ENCODE data around the gene GLT8D1.
"Not testable (repeated sequence)": the region's sequence is repeated elsewhere in the genome, so short reads cannot be mapped to it uniquely, and the experiment has no call there.

GLT8D1 gene

DNA sequence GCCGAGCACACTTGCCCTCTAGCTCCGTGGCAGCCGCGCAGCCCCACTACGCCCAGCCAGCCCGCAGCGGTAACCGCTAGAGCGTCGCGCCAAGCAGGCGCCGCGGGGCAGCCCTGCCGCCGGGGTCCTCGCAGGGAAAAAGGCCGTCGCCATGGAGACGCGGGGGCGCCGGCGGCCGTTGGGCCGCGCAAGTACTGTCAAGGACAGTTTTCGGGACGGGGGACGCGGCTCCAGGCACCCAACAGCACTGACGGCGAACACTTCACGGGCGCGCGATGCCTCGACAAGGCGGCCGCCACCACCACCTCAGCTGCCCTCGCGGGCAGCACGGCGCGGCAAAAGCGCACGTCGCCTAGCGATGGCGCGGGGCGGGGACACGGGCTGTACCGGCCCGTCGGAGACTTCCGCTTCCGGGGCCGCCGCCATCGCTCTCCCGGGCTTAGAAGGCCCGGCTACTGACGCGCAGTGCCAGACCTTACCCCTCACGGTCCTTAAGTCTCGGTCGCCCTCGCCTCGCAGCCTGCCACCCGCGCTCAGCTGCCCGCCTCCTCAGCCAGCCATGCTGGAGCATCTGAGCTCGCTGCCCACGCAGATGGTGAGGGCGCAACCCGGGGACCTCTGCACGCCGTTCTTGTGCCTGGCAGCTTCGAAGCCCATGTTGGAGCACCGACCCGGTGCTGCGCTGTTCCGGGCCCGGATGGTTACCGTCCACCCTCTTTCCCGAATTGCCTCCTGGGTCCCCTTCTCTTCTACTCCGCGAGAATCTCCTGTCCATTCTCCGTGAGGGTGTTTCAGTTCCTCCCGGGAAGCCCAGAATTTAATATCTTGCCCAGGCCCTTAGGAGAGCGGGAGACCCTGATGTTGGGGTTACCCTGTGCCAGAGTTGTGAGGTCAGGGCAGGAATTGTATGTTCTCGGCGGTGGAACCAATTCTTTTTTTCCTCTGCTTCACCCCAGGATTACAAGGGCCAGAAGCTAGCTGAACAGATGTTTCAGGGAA, at the start of gene GLT8D1, which contains the start of gene SPCS1:
Gene GLT8D1 (minus strand): TSS at position 104 of the 999 bp plus-strand sequence. CDS start 5,331 bp downstream, outside the sequence.
Gene SPCS1 (plus strand): TSS at position 419 of the 999 bp plus-strand sequence. CDS start 141 bp downstream, at position 560.
- DNase-seq (ENCODE audit: low spot score), result peak; percentile 78

DNA sequence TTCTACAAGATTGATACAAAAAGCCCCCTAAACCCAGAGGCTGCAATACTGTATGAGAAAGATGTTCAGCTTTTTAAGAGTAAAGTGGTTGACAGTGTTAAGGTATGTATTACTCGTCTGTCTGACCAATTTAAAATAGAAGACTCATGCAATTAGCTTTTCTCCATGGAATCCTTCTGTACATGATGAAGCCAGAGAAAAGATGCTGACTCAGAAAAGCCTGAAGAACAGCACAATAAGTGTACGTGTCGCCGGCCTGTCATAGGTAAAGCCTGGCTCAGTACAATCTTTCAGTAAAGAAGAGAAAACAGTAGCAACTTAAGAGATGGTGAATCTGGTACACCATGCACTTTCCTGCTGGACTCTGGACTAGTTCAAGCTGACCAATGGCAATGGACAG, 48.8 kb upstream of the GLT8D1 start:
- DNase-seq (ENCODE audit: low spot score), result no peak

- DNase-seq (ENCODE audit: low spot score), result no peak
Observed at GRCh38 chr3:52752045-52752660, 46.6 kb upstream of the GLT8D1 start.

DNA sequence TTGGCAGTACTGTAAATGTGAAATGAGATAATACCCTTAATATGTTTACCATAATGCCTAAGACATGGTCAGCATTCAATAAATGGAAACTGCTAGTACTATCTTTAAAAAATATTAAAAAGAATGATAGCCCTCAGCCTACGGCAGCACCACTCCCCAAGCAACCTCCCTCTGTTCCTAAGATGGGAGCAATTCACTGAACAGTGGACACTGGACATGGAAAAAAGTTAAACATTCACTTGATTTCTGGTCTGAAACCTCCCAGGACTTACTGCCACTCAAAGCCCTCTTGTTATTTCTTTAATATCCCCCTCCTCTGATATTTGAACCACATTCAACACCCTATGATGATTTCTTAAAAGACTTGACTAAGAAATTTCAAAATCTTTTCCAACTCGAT, 38.1 kb upstream of the GLT8D1 start:
- DNase-seq (ENCODE audit: low spot score), result no peak

GRCh38 chr3:52743152-52743551, 37.6 kb upstream of the GLT8D1 start:
- DNase-seq (ENCODE audit: low spot score), result no peak

GRCh38 chr3:52742418-52743041, 36.9 kb upstream of the GLT8D1 start:
- peak; percentile 16 for DNase-seq (ENCODE audit: low spot score)

- no peak for DNase-seq (ENCODE audit: low spot score)
Observed at GRCh38 chr3:52739730-52740129, 34.1 kb upstream of the GLT8D1 start.

GRCh38 chr3:52733256-52733891, 27.8 kb upstream of the GLT8D1 start:
- DNase-seq (ENCODE audit: low spot score), result no peak

DNA sequence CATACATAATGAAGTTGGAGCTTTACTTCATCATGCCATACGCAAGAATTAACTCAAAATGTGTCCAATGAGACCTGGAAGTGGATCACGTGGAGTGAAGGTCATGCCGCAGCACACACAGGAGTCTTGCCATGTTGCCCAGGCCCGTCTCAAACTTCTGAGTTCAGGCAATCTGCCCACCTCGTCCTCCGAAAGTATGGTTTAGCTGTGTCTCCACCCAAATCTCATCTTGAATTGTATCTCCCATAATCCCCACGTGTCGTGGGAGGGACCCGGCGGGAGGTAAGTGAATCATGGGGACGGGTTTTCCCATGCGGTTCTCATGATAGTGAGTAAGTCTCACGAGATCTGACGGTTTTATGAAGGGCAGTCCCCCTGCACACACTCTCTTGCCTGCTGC, 26.0 kb upstream of the GLT8D1 start:
- no peak for DNase-seq (ENCODE audit: low spot score)

DNA sequence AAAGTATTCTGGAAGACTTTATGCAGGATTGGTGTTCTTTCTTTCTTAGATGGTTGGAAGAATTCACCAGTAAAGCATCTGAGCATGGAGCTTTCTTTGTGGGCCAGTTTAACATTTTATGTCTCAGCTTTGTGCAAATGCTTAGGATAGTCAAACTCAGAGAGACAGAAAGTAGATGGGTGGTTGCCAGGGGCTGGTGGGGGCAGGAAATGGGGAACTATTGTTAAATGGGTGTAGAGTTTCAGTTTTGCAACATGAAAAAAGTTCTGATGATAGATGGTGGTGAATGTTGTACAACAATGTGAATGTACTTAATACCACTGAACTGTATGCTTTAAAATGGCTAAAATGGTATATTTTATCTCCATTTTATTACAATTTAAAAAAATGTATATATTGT, 25.1 kb upstream of the GLT8D1 start:
- no peak for DNase-seq (ENCODE audit: low spot score)

DNA sequence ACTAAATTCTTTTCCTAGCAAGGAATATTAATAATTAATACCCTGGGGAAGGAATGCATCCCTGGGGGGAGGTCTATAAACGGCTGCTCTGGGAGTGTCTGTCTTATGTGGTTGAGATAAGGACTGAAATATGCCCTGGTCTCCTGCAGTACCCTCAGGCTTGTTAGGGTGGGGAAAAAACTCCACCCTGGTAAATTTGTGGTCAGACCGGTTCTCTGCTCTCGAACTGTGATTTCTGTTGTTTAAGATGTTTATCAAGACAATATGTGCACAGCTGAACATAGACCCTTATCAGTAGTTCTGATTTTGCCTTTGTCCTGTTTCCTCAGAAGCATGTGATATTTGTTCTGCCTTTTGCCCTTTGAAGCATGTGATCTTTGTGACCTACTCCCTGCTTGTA, 23.2 kb upstream of the GLT8D1 start:
- not testable (repeated sequence) for DNase-seq (ENCODE audit: low spot score)

DNA sequence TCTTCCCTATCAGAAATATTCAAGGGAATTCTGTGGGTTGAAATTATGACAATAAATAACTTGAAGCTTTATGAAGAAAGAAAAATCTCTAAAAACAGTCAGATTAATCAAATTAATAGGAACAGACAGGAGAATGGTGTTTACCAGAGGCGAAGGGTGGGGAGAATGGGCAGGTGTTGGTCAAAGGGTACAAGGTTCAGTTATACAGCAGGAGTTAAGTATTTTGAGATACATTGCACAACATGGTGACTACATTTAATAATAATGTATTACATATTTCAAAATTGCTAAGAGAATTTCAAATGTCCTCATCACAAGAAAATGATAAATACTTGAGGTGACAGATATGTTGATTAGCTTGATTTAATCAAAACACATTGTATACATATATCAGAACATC, 18.9 kb upstream of the GLT8D1 start:
- DNase-seq (ENCODE audit: low spot score), result no peak

GRCh38 chr3:52723935-52724334, 18.3 kb upstream of the GLT8D1 start:
- DNase-seq (ENCODE audit: low spot score), result no peak

DNA sequence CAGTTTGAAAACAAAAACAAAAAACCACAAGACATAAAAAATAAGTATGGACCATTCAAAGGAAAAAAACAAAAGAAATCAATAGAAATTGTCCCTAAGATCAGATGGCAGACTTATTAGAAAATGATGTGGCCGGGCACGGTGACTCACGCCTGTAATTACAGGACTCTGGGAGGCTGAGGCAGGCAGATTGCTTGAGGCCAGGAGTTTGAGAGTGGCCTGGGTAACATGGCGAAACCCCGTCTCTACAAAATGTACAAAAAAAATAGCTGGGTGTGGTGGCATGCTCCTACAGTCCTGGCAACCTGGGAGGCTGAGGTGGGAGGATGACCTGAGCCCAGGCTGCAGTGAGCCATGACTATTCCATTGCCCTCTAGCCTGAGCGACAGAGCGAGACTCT, 16.9 kb upstream of the GLT8D1 start:
- no peak for DNase-seq (ENCODE audit: low spot score)

- DNase-seq (ENCODE audit: low spot score), result no peak
Observed at GRCh38 chr3:52721730-52722008, 16.1 kb upstream of the GLT8D1 start.

GRCh38 chr3:52721002-52721729, 15.6 kb upstream of the GLT8D1 start:
- peak; percentile 44 for DNase-seq (ENCODE audit: low spot score)

- no peak for DNase-seq (ENCODE audit: low spot score)
Observed at GRCh38 chr3:52719618-52720017, 14.0 kb upstream of the GLT8D1 start.

GRCh38 chr3:52715714-52716305, 10.2 kb upstream of the GLT8D1 start:
- no peak for DNase-seq (ENCODE audit: low spot score)

DNA sequence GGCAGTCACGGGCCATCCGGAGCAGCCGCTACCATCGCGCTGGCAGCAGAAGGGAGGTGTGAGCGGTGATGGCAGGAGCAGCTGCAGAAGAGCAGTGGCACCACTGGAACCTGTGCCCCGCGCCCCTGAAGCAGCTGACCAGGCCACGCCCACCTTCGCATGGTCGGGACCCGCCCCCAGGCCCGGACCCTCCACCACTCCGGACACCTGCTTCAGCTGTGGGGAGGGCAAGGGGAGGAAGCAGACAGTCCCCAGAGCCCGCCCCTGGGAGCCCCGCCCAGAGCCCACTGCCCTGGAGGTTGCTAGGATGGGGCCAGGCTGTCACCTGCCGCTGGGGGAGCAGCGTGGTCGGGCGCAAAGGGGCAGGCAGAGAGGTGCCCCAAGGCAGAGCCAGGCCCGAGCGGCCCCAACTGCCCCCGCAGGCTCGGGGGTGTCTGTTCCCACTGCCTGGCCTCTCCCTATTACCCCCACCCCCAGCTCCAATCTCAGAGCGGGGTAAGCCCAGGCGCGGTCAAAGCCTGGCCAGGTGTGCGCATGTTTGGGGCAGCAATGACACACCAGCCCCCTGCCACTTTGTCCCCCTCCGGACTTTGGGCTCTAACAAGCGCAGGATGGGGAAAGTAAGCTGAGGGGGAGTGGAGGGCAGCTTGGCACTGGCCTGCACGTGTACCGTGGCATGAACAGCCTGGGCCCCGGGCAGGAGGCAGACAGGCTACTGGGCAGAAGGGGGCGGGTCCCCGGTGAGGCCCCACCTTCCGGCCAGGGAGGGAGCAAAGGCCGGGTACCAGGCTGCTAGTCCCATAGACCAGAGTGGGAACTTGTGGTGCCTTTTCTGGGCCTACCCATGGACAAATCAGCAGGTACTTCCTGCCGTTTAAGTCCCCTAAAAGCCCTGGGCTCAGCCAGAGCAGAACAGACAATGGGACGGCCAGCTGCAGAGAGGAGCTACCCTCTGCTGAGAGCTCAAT, 9.0 kb upstream of the GLT8D1 start:
- no peak for DNase-seq (ENCODE audit: low spot score)

Data from CD4-positive, alpha-beta T cell treated with Interleukin-6 at 100 ng/mL for 8 hours (primary cell).